HUDEP-2 (cell line): ENCODE measurements around the gene UFC1.

Source experiments
- DNase-seq, 76 experiments: peaks; one replicate each; lab custom pipeline; 2025; ENCODE audit not compliant: unreplicated experiment in 76 of 76; lab: John Stamatoyannopoulos, UW

Gene UFC1

GRCh38 chr1:161188381-161188780 is 34.6 kb downstream of the UFC1 start:
- DNase-seq, result no peak

- no peak for DNase-seq
These were observed 35.3 kb downstream of the UFC1 start for GRCh38 chr1:161189036-161189435.

- no peak for DNase-seq
These were observed 37.3 kb downstream of the UFC1 start for GRCh38 chr1:161190962-161191521.

- no peak for DNase-seq
These were observed 38.2 kb downstream of the UFC1 start for GRCh38 chr1:161191971-161192370.

- peak in 59 of 76 experiments; percentile 5 to 74 (median 36) for DNase-seq
These were observed 39.0 kb downstream of the UFC1 start for GRCh38 chr1:161192476-161193465.

GRCh38 chr1:161193561-161194235 is 39.9 kb downstream of the UFC1 start:
- no peak for DNase-seq

- DNase-seq, result no peak
These were observed 41.4 kb downstream of the UFC1 start for GRCh38 chr1:161195171-161195570.

GRCh38 chr1:161196111-161196510 is 42.3 kb downstream of the UFC1 start:
- no peak for DNase-seq

- no peak for DNase-seq
These were observed 43.0 kb downstream of the UFC1 start for GRCh38 chr1:161196521-161197451.

GRCh38 chr1:161197560-161198193 is 43.9 kb downstream of the UFC1 start:
- DNase-seq, result no peak

- peak in 15 of 76 experiments; percentile 6 to 57 (median 21) for DNase-seq
These were observed 44.6 kb downstream of the UFC1 start for GRCh38 chr1:161198194-161198896.

- DNase-seq, result no peak
These were observed 45.2 kb downstream of the UFC1 start, which contains the start of gene ADAMTS4 for GRCh38 chr1:161198897-161199431. Gene ADAMTS4 (minus strand): TSS chr1:161199054. CDS start chr1:161198627, 427 bp downstream.

GRCh38 chr1:161199506-161200139 is 45.8 kb downstream of the UFC1 start:
- no peak for DNase-seq

GRCh38 chr1:161200421-161200991 is 46.7 kb downstream of the UFC1 start:
- DNase-seq, result no peak

GRCh38 chr1:161200992-161201835 is 47.4 kb downstream of the UFC1 start:
- peak in 2 of 76 experiments; percentile 7 to 17 for DNase-seq

GRCh38 chr1:161201836-161202712 is 48.3 kb downstream of the UFC1 start, which contains the start of gene NDUFS2:
Gene NDUFS2 (plus strand): TSS chr1:161202367. CDS start chr1:161202386, 19 bp downstream.
- peak in 75 of 76 experiments; percentile 40 to 98 (median 94) for DNase-seq
